ENCODE results near the gene SLPI.
A peak's percentile ranks its signal among the peaks of the same experiment; 100 is the strongest.

The SLPI gene

GRCh38 chr20:45251884-45252560 is 2.3 kb downstream of the SLPI start:
- TF ChIP-seq CTCF (IDR thresholded peaks at IDR 0.05; ENCODE audit: control extremely low read depth, extremely low read depth, low read depth, missing control alignments), result no peak
- CTCF ChIA-PET, result no interaction called here
- POLR2A ChIA-PET, result no interaction called here
- DNase-seq (ENCODE audit: extremely low spot score), result no peak

- DNase-seq (ENCODE audit: extremely low spot score), result no peak
- no peak for TF ChIP-seq CTCF (IDR thresholded peaks at IDR 0.05; ENCODE audit: control extremely low read depth, extremely low read depth, low read depth, missing control alignments)
- CTCF ChIA-PET, result interaction anchor here (0.8 kb wide), 1 partner anchor 8 kb away, joined by 3 read pairs; no protein-coding TSS in a partner anchor
- POLR2A ChIA-PET, result no interaction called here
These were observed 5.8 kb downstream of the SLPI start for GRCh38 chr20:45248609-45249008.

- DNase-seq (ENCODE audit: extremely low spot score), result no peak
- POLR2A ChIA-PET, result no interaction called here
- no peak for TF ChIP-seq CTCF (IDR thresholded peaks at IDR 0.05; ENCODE audit: control extremely low read depth, extremely low read depth, low read depth, missing control alignments)
- CTCF ChIA-PET, result interaction anchor here (0.8 kb wide), 1 partner anchor 9 kb away, joined by 3 read pairs; no protein-coding TSS in a partner anchor
These were observed 6.5 kb downstream of the SLPI start for GRCh38 chr20:45247865-45248264.

GRCh38 chr20:45246109-45246508 is 8.3 kb downstream of the SLPI start:
- TF ChIP-seq CTCF (IDR thresholded peaks at IDR 0.05; ENCODE audit: control extremely low read depth, extremely low read depth, low read depth, missing control alignments), result no peak
- DNase-seq (ENCODE audit: extremely low spot score), result no peak
- ChIA-PET POLR2A (no interaction called here), CTCF (interaction anchor here (1.4 kb wide), 1 partner anchor 9 kb away, joined by 3 read pairs; the partner anchor contains the start of gene SLPI)

- POLR2A ChIA-PET, result no interaction called here
- CTCF ChIA-PET, result no interaction called here
- no peak for TF ChIP-seq CTCF (IDR thresholded peaks at IDR 0.05; ENCODE audit: control extremely low read depth, extremely low read depth, low read depth, missing control alignments)
These were observed 16.2 kb downstream of the SLPI start for GRCh38 chr20:45238139-45238538.

GRCh38 chr20:45235995-45236394 is 18.4 kb downstream of the SLPI start:
- CTCF ChIA-PET, result interaction anchor here (1.2 kb wide), 1 partner anchor 58 kb away, joined by 3 read pairs; no protein-coding TSS in a partner anchor
- POLR2A ChIA-PET, result no interaction called here
- TF ChIP-seq CTCF (IDR thresholded peaks at IDR 0.05; ENCODE audit: control extremely low read depth, extremely low read depth, low read depth, missing control alignments), result peak; percentile 24
- no peak for DNase-seq (ENCODE audit: extremely low spot score)

More at GRCh38 chr20:45238139-45238538, 16.2 kb downstream of the SLPI start:
- DNase-seq (ENCODE audit: extremely low spot score), result no peak
